ENCODE data around the gene ACD.
"Not testable (repeated sequence)": the region's sequence is repeated elsewhere in the genome, so short reads cannot be mapped to it uniquely, and the experiment has no call there.

The ACD gene

DNA sequence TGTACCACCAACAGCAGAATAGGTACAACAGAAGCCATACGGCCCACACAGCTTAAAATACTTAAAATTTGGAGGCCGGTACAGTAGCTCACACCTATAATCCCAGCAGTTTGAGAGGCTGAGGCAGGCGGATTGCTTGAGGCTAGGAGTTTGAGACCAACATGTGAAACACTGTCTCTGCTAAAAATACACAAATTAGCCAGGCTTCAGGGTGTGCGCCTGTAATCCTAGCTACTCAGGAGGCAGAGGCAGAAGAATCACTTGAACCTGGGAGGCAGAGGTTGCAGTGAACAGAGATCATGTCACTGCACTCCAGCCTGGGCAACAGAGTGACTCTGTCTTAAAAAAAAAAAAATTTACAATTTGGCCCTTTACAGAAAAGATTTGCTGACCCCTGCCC lies 42.1 kb upstream of the ACD start:
- no peak for TF ChIP-seq ZFX (IDR thresholded peaks at IDR 0.05)
- TF ChIP-seq, protein P1, sequence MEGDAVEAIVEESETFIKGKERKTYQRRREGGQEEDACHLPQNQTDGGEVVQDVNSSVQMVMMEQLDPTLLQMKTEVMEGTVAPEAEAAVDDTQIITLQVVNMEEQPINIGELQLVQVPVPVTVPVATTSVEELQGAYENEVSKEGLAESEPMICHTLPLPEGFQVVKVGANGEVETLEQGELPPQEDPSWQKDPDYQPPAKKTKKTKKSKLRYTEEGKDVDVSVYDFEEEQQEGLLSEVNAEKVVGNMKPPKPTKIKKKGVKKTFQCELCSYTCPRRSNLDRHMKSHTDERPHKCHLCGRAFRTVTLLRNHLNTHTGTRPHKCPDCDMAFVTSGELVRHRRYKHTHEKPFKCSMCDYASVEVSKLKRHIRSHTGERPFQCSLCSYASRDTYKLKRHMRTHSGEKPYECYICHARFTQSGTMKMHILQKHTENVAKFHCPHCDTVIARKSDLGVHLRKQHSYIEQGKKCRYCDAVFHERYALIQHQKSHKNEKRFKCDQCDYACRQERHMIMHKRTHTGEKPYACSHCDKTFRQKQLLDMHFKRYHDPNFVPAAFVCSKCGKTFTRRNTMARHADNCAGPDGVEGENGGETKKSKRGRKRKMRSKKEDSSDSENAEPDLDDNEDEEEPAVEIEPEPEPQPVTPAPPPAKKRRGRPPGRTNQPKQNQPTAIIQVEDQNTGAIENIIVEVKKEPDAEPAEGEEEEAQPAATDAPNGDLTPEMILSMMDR (conservative IDR thresholded peaks at IDR 0.05), result no peak

GRCh38 chr16:67701420-67701819 lies 41.4 kb upstream of the ACD start:
- no peak for TF ChIP-seq ZFX (IDR thresholded peaks at IDR 0.05)
- TF ChIP-seq, protein P1 (conservative IDR thresholded peaks at IDR 0.05), result no peak
- no peak overlapping the region for H3K27ac ChIP-seq

More for the DNA sequence above, 42.1 kb upstream of the ACD start:
- no peak overlapping the region; the same call in 1 of the 2 replicates for H3K27ac ChIP-seq

- TF ChIP-seq, protein P1 (conservative IDR thresholded peaks at IDR 0.05), result no peak
- no peak for TF ChIP-seq ZFX (IDR thresholded peaks at IDR 0.05)
- H3K27ac ChIP-seq, result no peak overlapping the region
Observed at GRCh38 chr16:67699265-67699664, 39.2 kb upstream of the ACD start.

DNA sequence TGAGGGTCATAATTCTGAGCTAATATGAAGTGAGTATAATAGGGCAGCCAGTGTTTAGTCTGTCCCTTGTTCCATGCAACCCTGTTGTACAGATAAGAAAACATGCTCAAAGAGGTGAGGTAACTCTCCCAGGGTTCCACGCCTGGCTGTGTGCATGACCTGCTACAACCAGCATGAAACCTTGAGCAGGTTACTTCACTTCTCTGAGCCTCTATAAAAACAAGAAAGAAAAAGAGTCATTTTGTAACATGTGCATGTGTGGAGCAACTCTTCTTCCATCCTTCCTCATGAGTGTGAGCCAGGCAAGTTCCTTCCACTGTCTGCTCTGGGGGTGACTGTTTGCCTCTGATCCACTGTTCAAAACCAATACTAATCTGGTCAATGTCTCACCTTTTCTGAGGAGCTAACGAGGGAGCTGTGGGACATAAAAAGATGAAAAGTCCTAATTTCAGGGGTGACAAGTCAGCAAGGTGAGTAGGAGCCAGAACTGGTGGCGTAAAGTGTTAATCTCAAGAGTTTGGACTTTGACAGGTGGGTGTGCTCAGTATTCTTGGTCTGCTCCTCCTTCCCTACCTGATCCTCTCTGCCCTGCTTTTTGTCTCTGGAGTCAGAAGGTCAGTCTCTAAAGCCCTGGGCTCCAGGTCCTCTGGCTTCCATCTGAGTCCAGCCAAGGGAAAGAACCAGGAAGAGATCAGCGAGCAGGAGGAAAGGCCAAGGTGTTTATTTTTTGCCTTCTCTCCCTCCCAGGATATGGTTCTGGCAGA lies 37.5 kb upstream of the ACD start:
- TF ChIP-seq, protein P1 (conservative IDR thresholded peaks at IDR 0.05), result no peak
- TF ChIP-seq ZFX (IDR thresholded peaks at IDR 0.05), result no peak
- H3K27ac ChIP-seq, result no peak overlapping the region

DNA sequence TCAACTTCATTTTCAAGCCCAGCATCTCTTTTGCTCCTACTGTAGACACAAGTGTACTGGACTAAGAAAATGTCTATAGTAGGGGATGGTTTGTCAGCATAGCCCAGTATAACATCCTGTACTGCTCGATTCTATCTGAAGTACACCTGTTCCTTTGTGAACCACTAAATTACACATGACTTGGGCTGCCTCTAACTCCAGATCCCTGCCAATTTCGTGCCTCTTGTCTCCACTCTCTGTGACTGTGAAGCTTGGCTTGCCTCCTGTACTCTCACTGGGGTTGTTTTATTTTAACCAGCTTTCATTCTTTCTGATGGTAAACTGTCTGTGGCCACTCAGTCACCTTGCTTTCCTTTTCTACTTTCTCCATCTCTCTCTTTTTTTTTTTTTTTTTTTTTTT lies 34.6 kb upstream of the ACD start:
- H3K27ac ChIP-seq, result no peak overlapping the region
- TF ChIP-seq ZFX (IDR thresholded peaks at IDR 0.05), result no peak
- TF ChIP-seq, protein P1 (conservative IDR thresholded peaks at IDR 0.05), result no peak

GRCh38 chr16:67693517-67694285 lies 33.6 kb upstream of the ACD start:
- not testable (repeated sequence) for H3K27ac ChIP-seq

- peak overlapping the region; percentile 72 for H3K27ac ChIP-seq
- TF ChIP-seq, protein P1 (conservative IDR thresholded peaks at IDR 0.05), result no peak
- TF ChIP-seq ZFX (IDR thresholded peaks at IDR 0.05), result no peak
Observed at GRCh38 chr16:67685388-67686112, 25.5 kb upstream of the ACD start.

All from C4-2B (cell line).